ENCODE results near the gene SACS. TPM values are rescaled to one million over a fixed set of nuclear protein-coding genes. Genes with fewer than 3 reads are reported as not detected.

Gene SACS
- total and polyA plus RNA-seq, 2 of the 8 experiments (the other 6 are each of a cell fraction or from before 2014, with no cell fraction given) = 11.0 to 54.2 TPM

- H2BK120ac ChIP-seq (replicated peaks; ENCODE audit: low read depth, low read length) = no peak overlapping the region
- H3K23ac ChIP-seq (ENCODE audit: insufficient read length) = no peak overlapping the region
- no peak overlapping the region for H3K4ac ChIP-seq (replicated peaks; ENCODE audit: insufficient read length, low read depth, low read length)
- H2BK5ac ChIP-seq (ENCODE audit: low read depth, low read length) = no peak overlapping the region
- 87% methylated on average over 9 of the region's 9 CpGs; no CpG with 5 or more reads in 1 of the 2 experiments for WGBS, 2 experiments (ENCODE audit: extremely low coverage in 1 of 2, insufficient coverage in 1 of 2, insufficient read length in 1 of 2, insufficient replicate concordance in 2 of 2, low coverage in 1 of 2, low lambda C conversion rate in 2 of 2, missing lambda C conversion rate in 1 of 2)
- H4K5ac ChIP-seq (ENCODE audit: insufficient read length, low read depth, low read length) = no peak overlapping the region
- no peaks in the 10 kb centered on the region for H3K79me2 ChIP-seq (ENCODE audit: control insufficient read depth in 1 of 2, insufficient read depth in 2 of 2, low read length in 2 of 2)
- no peak overlapping the region for H2AFZ ChIP-seq (ENCODE audit: low read length)
- H2BK15ac ChIP-seq (ENCODE audit: low read length) = no peak overlapping the region; the same call in 1 of the 2 replicates
- H3K56ac ChIP-seq (replicated peaks; ENCODE audit: insufficient read length, low read depth, low read length) = no peak overlapping the region
- no peaks in the 10 kb centered on the region for H4K20me1 ChIP-seq (replicated peaks in 1 of 2; ENCODE audit: control insufficient read depth in 1 of 2, insufficient read depth in 2 of 2, low read length in 2 of 2)
- no peak overlapping the region for H3K14ac ChIP-seq (ENCODE audit: insufficient read length)
- peaks cover 0 to under 1% (median under 1%) of the 10 kb centered on the region in 4 experiments; a peak in 5 of 7 replicates for H3K4me1 ChIP-seq (replicated peaks in 1 of 4; ENCODE audit: control insufficient read depth in 3 of 4, insufficient read depth in 4 of 4, low read length in 3 of 4)
- no peak for FAIRE-seq
- H4K8ac ChIP-seq (ENCODE audit: extremely low read depth, insufficient read depth, low read length) = no peak overlapping the region
- H2AK5ac ChIP-seq (ENCODE audit: low read depth, low read length) = no peak overlapping the region
- H3K79me1 ChIP-seq (ENCODE audit: low read depth, low read length) = no peaks in the 10 kb centered on the region
- H3K4me2 ChIP-seq (ENCODE audit: insufficient read depth in 1 of 2, low read depth in 2 of 2, low read length in 2 of 2) = no peak overlapping the region
- H3K27ac ChIP-seq (ENCODE audit: low read depth, low read length) = no peak overlapping the region
- 0 out of 2 replicates have a peak overlapping the region, but pooled peaks have one; percentile 5 for H2BK20ac ChIP-seq (ENCODE audit: low read length)
- no peaks in the 10 kb centered on the region for H3K27me3 ChIP-seq (replicated peaks in 1 of 4; ENCODE audit: control insufficient read depth in 3 of 4, extremely low read depth in 1 of 4, insufficient read depth in 3 of 4, low read length in 3 of 4)
- H4K91ac ChIP-seq (replicated peaks; ENCODE audit: insufficient read length, low read length) = no peak overlapping the region
- DNase-seq (ENCODE audit: low read depth in 1 of 2, low spot score in 2 of 2) = no peak
- 0 out of 2 replicates have a peak, but pooled peaks cover under 1% of the 10 kb centered on the region for H3K23me2 ChIP-seq (ENCODE audit: low read depth, low read length)
- H2BK12ac ChIP-seq (ENCODE audit: low read depth, low read length) = no peak overlapping the region
- no peaks in the 10 kb centered on the region for H3K36me3 ChIP-seq (ENCODE audit: control insufficient read depth in 2 of 4, insufficient read depth in 4 of 4, low read length in 3 of 4)
- ChIA-PET CTCF (ENCODE audit: partially characterized antibody) (interaction anchor here (0.8 to 1.1 kb wide), 2 partner anchors 11 to 57 kb away, joined by 3 to 4 read pairs; no protein-coding TSS in a partner anchor), POLR2A (ENCODE audit: partially characterized antibody) (interaction anchor here (1.1 kb wide), 1 partner anchor 33 kb away, joined by 3 read pairs; no protein-coding TSS in a partner anchor)
- no peak overlapping the region for H3K4me3 ChIP-seq (ENCODE audit: extremely low read depth in 1 of 4, insufficient read depth in 2 of 4, low read depth in 3 of 4, low read length in 4 of 4)
- H3K9me3 ChIP-seq (ENCODE audit: insufficient read depth in 2 of 2, low read depth in 1 of 2, low read length in 1 of 2) = no peaks in the 10 kb centered on the region
- no peak overlapping the region for H3K18ac ChIP-seq (ENCODE audit: extremely low read depth, low read length)
- no peak overlapping the region for H3K9ac ChIP-seq (replicated peaks in 1 of 4; ENCODE audit: extremely low read depth in 1 of 4, low read depth in 3 of 4, low read length in 3 of 4)
- no peak for TF ChIP-seq KDM5A (IDR thresholded peaks at IDR 0.05; ENCODE audit: low read length)
- TF ChIP-seq RXRA (IDR thresholded peaks at IDR 0.05; ENCODE audit: insufficient read depth, low read depth, low read length) = no peak
- no peak for TF ChIP-seq KDM4A (IDR thresholded peaks at IDR 0.05; ENCODE audit: low read depth, low read length, severe bottlenecking)
- TF ChIP-seq EGR1 (IDR thresholded peaks at IDR 0.05; ENCODE audit: borderline replicate concordance, low read depth, low read length) = no peak
- TF ChIP-seq ATF3 (IDR thresholded peaks at IDR 0.05; ENCODE audit: insufficient read depth, low read depth, low read length) = no peak
- no peak for TF ChIP-seq NANOG (IDR thresholded peaks at IDR 0.05; ENCODE audit: insufficient read depth, low read depth, low read length, poor library complexity, severe bottlenecking)
- TF ChIP-seq FOSL1 (IDR thresholded peaks at IDR 0.05; ENCODE audit: insufficient read depth, low read depth, low read length) = no peak
- no peak for TF ChIP-seq PHF8 (conservative IDR thresholded peaks at IDR 0.05; ENCODE audit: low read depth, low read length)
- TF ChIP-seq RFX5 (IDR thresholded peaks at IDR 0.05; ENCODE audit: borderline replicate concordance, low read depth, low read length) = no peak
- TF ChIP-seq HDAC6 (IDR thresholded peaks at IDR 0.05; ENCODE audit: low read depth, low read length) = no peak
Measured at GRCh38 chr13:23456437-23457210, 23.1 kb upstream of the SACS start.

Measured in H1 (cell line).